ENCODE data around the gene TSHZ2.

Gene TSHZ2

GRCh38 chr20:53032046-53032445 is 59.9 kb downstream of the TSHZ2 start:
- TF ChIP-seq CTCF (IDR thresholded peaks at IDR 0.05; ENCODE audit: low read depth, low read length, missing control alignments): no peak
- in situ Hi-C loops (cut with HindIII; ENCODE audit: low pct_ligation_motif_present, low sequenced_read_pairs): no loop called here
- no peaks in the 10 kb centered on the region for H3K36me3 ChIP-seq (replicated peaks)
- DNase-seq: no peak
- no peaks in the 10 kb centered on the region for H3K27me3 ChIP-seq (replicated peaks)
- no peak overlapping the region for H3K4me3 ChIP-seq (ENCODE audit: low read depth, low read length)
- H3K27ac ChIP-seq: no peak overlapping the region

GRCh38 chr20:53032478-53032932 is 60.3 kb downstream of the TSHZ2 start:
- no peak overlapping the region for H3K27ac ChIP-seq
- no peaks in the 10 kb centered on the region for H3K36me3 ChIP-seq (replicated peaks)
- DNase-seq: no peak
- in situ Hi-C loops (cut with HindIII; ENCODE audit: low pct_ligation_motif_present, low sequenced_read_pairs): no loop called here
- H3K4me3 ChIP-seq (ENCODE audit: low read depth, low read length): no peak overlapping the region
- H3K27me3 ChIP-seq (replicated peaks): no peaks in the 10 kb centered on the region
- TF ChIP-seq CTCF (IDR thresholded peaks at IDR 0.05; ENCODE audit: low read depth, low read length, missing control alignments): no peak

- DNase-seq: no peak
- no peak for TF ChIP-seq CTCF (IDR thresholded peaks at IDR 0.05; ENCODE audit: low read depth, low read length, missing control alignments)
- in situ Hi-C loops (cut with HindIII; ENCODE audit: low pct_ligation_motif_present, low sequenced_read_pairs): no loop called here
Measured at GRCh38 chr20:53033176-53033575, 61.0 kb downstream of the TSHZ2 start.

GRCh38 chr20:53034899-53035298 is 62.7 kb downstream of the TSHZ2 start:
- Histone ChIP-seq H3K36me3 (replicated peaks) (no peaks in the 10 kb centered on the region), H3K4me3 (ENCODE audit: low read depth, low read length) (no peak overlapping the region), H3K27ac (no peak overlapping the region), H3K27me3 (replicated peaks) (no peaks in the 10 kb centered on the region)
- in situ Hi-C loops (cut with HindIII; ENCODE audit: low pct_ligation_motif_present, low sequenced_read_pairs): no loop called here
- no peak for DNase-seq
- TF ChIP-seq CTCF (IDR thresholded peaks at IDR 0.05; ENCODE audit: low read depth, low read length, missing control alignments): no peak

More at GRCh38 chr20:53033176-53033575, 61.0 kb downstream of the TSHZ2 start:
- Histone ChIP-seq H3K27me3 (replicated peaks) (no peaks in the 10 kb centered on the region), H3K36me3 (replicated peaks) (no peaks in the 10 kb centered on the region), H3K4me3 (ENCODE audit: low read depth, low read length) (no peak overlapping the region), H3K27ac (no peak overlapping the region)

- no peak overlapping the region for H3K27ac ChIP-seq
- TF ChIP-seq CTCF (IDR thresholded peaks at IDR 0.05; ENCODE audit: low read depth, low read length, missing control alignments): no peak
- H3K4me3 ChIP-seq (ENCODE audit: low read depth, low read length): no peak overlapping the region
- H3K36me3 ChIP-seq (replicated peaks): no peaks in the 10 kb centered on the region
- no peak for DNase-seq
- in situ Hi-C loops (cut with HindIII; ENCODE audit: low pct_ligation_motif_present, low sequenced_read_pairs): no loop called here
- no peaks in the 10 kb centered on the region for H3K27me3 ChIP-seq (replicated peaks)
Measured at GRCh38 chr20:53036992-53037391, 64.8 kb downstream of the TSHZ2 start.

- no peaks in the 10 kb centered on the region for H3K36me3 ChIP-seq (replicated peaks)
- H3K4me3 ChIP-seq (ENCODE audit: low read depth, low read length): no peak overlapping the region
- TF ChIP-seq CTCF (IDR thresholded peaks at IDR 0.05; ENCODE audit: low read depth, low read length, missing control alignments): no peak
- no peak for DNase-seq
- no peaks in the 10 kb centered on the region for H3K27me3 ChIP-seq (replicated peaks)
- in situ Hi-C loops (cut with HindIII; ENCODE audit: low pct_ligation_motif_present, low sequenced_read_pairs): no loop called here
- no peak overlapping the region for H3K27ac ChIP-seq
Measured at GRCh38 chr20:53037621-53038020, 65.5 kb downstream of the TSHZ2 start.
